GM18907 (cell line): ENCODE data around the gene KLHL29.

Experiments used
- ATAC-seq: cut with Tn5 transposase; IDR thresholded peaks from one replicate; pipeline ENCODE4 v1.9.1; 2021; ENCODE audit warnings: mild to moderate bottlenecking, moderate library complexity; ENCODE audit not compliant: unreplicated experiment

The KLHL29 gene

DNA sequence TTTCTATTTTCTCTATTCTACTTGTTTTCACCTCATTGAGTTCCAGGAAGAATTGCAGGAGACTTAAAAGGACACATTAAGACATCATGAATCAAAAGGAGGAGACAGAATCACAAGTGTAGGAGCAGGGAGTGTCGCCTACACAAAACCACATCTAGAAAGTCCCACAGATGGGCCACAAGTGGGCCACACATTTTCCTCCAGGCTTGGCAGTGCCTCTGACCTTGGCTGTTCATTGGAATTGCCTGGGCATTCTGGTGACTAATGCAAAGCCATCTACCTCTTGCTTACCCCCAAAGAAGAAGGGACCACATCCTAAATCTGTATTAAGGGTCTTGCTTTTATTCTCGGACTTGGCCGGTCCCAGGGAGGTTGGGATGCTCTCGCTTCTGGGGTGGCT lies 103.6 kb downstream of the KLHL29 start:
- ATAC-seq, result no peak

DNA sequence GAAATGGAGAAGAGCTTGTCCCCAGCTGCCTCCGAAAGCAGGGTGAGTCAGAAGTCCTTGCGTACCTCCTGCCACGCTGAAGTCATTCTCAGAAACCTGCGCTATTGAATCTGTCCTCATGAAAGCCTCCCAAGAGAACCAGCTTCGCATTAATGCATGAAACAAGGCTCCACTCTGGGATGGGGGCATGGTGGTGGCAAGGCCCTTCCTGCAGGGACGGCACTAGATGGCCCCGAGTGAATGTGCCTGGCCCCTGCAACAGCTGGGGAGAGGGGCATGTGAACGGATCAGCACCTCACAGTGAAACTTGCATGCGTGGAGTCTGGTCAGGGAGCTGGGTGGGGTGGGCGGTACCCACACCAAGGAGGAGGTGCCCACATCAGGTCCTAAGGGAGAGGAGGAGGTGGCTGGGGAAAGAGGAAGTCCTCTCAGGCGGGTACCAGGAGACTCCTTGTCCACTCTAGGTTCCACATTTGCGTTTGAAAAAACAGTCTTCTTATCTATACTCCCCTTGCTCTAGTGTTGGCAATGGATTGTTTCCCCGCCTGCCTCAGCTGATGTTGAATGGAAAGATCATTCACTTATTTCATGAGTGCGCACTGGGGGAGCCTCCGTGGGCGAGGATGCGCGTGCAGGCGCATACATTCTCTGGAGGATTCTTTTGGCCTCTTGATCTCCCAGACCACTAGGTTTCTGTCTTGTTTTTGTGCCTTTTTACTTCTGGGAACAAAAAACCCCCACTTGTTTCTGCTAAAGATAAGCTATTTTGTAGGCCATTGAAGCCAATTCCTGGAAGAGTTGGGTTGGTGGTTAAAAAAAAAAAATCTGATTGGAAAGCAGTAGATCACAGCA lies 104.7 kb downstream of the KLHL29 start:
- no peak for ATAC-seq

DNA sequence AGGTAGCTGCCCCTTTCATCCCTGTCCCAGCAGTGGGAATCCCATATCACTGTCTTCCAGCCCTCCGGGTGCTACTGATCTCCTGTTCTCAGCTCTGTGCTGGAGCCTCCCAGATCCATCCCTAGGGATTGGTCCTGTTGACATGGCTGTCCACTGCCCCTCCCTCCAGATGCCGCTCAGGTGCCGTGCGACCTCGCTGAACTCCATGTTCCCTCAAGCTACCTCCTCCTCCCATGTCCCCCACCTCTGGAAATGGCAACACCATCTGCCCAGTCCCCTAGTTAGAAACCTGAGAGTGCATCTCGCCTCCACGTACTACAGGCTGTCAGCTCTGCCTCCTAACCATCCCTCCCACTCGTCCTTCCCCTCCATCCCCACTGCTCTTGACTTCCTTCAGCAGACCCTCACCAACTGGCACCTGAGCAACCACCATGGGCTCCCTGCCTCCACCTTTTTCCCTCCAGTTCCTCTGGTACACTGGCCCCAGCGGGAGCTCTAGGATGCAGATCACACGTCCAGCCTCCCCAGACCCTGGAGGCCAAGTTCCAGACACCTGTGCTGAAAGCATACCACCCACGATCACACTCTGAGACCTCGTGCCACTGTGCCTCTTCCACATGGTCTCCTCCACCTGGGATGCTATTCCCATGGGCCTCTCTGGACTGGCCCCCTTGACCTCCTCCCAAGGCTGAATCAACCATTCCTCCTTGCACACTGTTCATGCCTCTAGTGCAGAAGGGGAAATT lies 106.8 kb downstream of the KLHL29 start:
- no peak for ATAC-seq

DNA sequence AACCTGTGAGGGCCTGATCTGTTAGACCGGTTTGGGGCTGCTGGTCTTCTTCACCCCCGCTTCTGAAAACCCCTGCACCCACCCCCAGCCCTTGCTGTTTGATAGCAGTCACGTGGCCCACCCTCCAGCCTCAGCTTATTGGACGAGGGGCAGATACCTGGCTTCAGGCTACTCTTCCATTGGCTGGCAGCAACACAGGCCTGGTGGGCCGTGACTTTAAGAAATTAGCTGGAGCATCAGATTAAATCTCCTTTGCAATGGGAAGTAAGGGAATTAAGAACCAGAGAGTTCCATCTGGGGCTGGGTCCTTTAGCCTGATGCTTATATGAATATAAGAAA lies 107.3 kb downstream of the KLHL29 start:
- ATAC-seq, result no peak

DNA sequence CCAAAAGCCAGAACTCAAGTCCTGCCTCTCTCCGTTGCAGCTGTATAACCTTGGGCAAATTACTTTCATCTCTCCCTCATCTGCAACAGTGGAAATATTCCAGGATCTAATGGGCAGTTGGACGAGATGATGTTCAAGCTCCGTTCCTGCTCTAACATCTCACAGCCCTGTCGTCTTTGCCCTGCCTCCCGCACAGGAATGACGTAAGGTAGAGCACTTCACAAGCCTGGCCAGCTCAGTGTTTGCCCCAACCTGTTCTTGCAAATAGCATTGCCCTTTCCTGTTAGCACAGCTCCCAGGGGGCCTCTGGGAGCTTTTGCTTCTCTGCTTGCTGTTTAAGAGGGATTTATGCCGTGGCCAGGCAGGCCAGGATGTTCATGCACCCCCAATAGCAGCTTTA lies 107.9 kb downstream of the KLHL29 start:
- ATAC-seq, result no peak

DNA sequence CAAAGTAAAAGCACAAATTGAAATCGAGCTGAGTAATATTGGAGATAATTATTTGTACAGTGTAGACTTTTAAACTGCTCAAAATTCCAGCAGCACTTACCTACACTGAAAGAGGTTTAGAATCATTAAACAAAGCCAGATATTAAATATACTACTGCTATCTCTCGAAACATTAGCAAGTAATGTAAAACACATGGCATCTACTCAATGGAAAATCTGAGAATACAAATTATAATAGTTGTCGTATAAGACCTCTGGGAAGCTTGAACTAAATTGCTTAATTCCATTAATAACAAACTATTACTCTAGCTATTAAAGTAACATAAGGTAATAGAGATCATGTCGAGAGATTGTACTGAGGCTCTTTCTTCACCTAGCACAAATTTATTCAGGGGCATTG lies 108.9 kb downstream of the KLHL29 start:
- ATAC-seq, result no peak

DNA sequence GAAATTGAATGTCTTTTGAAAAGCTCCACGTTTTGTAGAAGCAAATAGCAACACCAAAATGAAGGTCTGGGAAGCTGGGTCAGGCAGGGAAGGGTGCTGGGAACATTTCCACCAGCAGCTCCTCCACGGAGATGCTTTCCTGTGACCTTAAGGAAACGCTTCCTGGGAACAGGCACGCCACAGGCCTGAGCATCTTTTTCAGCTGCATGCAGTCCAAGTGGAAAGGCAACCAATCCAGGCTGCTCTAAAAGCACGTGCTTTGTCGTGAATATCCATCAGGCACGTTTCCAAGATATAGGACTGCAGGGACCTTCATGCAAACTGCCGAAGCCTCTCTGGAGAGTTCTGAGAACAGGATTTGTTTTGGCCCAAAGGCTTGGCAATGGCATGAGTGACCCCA lies 109.3 kb downstream of the KLHL29 start:
- ATAC-seq, result no peak

DNA sequence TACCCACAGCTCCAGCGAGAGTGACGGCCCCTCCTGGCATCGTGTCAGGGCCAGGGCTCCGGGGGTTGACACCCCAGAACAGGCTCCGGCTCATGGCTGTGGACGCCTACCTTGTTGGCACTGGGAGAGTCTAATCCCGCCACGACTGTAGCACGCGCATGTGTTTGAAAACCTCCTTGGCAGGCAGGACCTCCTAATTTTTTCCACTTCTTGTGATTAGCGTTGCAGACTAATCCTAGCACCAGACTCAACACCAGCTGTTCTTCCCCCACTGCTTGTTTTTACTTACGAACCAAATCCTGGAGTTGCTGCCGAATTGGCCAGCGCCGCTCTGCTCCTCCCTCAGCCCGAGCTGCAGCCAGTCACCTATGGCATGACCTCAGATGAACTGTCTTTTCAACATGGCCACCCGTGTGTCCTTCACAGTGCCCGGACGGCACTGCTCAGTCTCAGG lies 110.7 kb downstream of the KLHL29 start:
- ATAC-seq, result no peak

DNA sequence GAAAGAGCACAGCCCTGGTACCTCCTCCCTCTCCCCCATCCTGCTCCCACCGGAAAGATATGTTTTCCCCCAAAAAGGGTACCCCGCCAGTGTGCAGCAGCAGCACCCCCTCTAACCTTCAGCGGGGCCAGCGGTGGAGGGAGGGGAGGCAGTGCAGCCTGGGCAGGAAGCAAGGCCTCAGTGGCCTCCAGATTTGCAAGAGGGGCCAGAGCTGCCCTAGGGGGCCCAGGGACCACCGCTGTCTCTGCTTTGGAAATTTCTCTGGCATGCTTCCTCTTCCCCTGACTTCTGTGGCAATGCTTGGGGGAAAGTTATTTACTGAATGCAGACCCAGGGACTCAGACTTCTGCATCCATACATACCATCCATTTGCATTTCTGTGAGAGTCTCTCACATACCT lies 111.5 kb downstream of the KLHL29 start:
- ATAC-seq, result no peak

DNA sequence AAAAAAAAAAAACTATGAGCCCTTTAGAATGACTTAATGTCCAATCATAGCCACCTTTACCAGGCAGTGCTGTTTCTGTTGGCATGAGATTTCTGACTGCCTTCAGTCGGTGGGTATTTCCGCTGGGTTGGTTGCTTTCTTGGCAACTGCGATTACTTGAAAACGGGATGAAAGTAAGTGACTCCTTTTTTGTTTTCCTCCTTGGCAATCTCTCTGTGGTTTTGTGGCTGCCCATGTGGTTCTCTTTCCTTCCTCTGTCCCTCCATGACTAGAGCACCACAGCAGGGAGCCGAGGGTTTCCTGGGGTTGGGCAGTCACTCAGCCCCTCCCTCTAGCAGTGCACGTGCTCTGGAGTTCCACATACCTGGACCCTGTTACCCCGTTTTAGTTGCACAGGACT lies 112.1 kb downstream of the KLHL29 start:
- no peak for ATAC-seq

DNA sequence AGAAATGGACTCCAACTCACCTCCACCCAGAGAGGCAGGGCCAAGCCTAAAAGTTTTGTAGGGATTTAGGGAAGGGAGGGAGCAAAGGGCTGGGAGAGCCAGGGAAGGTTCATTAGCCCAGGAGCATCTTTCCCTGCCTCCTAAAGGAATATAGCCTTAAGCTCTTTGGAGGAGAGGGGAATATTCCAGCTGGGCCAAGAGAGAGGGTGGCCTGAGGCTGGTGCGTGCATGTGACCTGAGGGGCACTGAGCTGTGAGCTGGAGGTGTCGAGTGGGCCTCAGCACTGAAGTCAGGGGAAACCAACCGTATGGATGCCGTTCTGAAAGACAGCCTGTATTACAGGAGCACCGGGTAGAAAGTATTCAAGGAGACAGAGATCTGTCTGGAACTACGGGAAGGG lies 112.6 kb downstream of the KLHL29 start:
- no peak for ATAC-seq

DNA sequence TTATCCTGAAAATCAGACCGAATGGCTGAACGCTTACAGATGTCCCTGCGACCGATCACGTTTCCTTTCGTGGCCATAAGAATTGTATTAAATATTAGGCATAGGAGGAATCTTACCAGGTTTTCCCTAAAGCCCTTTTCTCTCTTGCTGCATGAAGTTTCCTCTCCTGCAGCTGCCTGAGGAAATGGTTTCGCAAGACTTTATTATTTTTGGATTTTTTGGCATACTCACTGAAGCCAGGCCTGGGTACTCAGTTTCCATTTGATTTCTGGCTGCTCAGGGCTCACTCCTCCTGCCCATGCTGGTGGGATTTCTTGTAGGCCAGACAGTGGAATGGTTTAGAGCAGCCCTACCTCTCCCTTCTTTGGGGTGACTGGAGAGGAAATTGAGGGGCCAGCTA lies 114.0 kb downstream of the KLHL29 start:
- ATAC-seq, result no peak

DNA sequence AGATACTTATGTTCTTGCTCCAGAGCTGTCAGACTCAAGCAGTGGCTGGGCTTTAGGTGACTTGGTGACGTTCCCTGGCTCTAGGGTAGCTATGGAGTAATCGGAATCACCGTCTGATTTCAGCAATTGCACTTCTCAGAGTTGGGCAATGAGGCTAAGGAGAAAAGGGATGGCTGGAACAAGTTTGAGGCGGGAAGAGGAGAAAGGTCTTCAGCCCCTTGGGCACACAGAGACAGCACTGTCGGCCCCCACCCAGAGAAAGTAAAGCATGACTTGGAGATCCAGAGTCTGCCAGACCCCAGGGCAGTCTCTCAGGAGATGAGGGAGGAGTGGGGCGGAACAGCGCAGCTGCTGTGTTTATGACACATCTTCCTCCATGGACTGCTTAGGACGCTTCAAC lies 114.5 kb downstream of the KLHL29 start:
- ATAC-seq, result no peak

DNA sequence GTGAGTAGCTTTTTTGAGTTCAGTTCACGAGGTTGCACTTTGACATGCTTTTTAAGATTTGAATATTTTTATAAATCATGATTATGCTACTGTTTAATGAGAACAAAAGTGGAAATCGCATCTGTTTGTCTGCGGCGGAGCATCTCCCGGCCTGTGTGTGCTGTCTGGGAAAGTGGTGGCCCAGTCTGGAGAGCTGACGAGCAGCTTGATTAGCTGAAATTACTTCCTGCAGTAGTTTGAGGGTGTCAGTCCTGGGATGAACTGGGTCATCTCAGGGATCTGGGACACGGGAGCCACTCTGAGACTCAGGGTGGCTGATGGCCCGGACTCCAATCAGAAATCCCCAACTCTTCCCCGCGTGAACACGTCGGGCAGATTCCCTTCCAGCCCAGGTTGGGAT lies 115.9 kb downstream of the KLHL29 start:
- ATAC-seq, result no peak

DNA sequence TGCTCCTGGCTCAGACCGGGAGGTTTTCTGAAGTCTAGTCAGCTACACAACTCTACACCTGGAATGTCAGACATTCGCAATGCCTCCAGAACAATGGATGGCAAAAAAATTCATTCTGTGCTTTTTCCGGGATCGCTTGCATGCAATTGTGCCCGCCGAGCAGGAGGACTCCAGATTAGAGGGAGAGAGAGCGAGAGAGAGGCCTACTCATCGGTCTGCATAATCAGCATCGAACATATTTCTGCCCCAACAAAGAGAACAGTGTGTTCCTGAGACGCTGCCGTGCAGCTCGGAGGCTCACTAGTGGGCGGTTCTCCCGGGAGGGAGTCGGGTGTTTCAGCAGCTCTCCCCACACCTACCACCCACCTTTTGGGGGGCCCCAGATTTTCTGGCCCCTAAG lies 117.1 kb downstream of the KLHL29 start:
- ATAC-seq, result no peak

DNA sequence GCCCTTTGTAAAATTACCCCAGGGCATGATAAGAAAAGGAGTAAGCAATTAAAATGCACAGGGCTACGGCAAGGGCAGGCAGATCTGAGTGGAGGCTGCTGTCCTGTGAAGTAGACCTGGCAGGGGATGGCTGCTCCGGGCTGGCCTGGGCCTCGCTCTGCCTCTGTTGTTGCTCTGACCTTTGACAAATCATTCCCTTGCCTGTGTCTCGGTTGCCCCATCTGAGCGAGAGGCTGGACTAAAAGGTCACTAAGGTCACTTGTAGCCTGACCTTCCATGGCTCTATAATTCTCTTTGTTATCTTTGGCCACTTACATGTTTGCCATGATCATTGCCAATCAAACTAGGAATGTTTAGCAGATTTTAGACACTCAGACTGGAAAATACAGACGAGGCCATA lies 118.1 kb downstream of the KLHL29 start:
- no peak for ATAC-seq

DNA sequence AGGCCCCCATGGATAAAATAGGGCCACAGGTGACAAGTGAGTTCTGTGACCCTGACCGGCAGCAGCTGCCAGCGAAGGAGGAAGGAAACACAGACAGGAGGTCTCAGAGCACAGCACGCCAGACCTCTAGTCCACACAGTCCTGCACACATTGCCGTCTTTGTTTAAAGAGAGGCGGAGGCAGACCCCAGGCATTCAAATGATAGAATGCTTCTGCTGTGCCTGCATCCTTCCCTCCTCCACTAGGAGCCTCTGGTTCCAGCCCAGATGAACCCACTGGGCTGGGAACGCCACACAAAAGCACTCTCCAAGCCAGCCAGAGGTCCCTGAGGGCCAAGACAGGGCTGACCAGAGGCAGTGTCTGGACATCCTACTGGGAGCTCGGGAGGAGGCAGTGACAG lies 118.7 kb downstream of the KLHL29 start:
- no peak for ATAC-seq

DNA sequence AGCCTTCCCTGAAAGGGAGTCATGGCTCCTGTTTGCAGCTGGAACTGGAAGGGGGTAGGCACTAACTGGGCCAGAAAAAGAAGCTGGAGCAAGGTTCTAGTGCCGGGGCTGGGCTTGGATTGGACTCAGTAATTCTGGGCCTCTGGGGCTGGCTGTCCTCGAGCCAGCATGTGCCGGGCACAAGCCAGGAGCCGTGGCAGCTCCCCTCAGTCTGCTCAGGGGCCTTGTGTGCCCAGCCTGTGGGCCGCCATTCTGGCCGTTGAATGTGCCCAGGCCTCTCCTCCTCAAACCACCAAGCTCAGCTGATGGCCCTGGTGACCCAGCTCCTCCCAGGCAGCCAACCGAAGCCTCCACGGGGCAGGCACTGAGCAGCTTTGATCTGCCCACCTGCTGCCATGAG lies 119.6 kb downstream of the KLHL29 start:
- no peak for ATAC-seq

DNA sequence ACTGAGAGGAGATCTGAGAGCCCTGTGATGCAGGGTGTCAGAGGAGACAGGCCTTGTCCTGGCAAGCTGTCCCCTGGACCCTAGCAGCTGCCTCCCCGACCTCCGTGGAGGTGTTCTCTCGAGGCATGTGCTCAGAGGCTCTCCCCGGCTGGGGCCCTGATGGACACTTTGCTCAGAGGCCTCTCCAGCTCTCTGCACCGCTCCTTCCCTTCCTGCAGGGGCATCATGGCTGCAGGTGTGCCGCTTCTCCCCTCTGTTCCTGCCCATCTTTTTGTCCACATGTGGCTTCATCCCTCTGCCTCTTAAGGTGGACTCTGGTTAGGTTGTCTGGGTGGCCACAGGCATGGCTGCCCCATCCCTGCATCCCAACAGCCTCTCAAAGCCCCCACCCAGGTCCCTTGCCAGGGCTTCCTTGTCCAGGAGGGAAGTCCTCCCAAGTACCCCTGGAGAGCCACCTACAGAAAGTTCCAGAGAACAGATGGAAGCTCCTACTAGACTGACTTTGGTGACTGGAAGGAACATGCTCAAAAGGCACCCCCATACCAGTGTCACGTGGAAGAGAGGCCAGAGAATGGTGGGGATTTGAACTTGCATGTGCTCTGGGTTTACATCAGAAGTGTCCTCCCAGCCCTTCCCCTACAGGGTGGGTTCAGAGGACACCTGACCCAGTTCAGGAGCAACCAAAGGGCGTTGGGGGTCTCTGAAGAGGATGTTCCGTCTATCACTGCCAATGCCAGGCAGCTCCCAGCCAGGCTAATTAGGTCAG lies 120.4 kb downstream of the KLHL29 start:
- no peak for ATAC-seq

DNA sequence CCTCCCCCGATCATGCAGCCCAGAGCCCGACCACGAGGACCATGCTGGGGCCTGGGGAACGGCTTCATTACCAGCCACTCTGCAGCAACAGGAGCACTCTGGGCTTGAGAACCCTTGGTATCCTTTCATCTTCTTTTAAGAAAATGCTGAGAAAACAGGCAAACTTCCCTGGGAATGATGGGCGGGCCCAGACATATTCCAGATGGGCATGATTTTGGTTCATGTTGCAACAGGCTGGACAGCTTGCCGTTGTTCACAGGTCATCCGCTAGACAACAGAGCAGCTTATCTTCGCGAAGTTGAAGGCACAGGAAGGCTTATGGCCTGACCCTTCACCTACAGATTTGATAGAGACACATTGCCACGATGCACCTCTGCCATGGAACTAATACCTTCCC lies 121.0 kb downstream of the KLHL29 start:
- ATAC-seq, result no peak

DNA sequence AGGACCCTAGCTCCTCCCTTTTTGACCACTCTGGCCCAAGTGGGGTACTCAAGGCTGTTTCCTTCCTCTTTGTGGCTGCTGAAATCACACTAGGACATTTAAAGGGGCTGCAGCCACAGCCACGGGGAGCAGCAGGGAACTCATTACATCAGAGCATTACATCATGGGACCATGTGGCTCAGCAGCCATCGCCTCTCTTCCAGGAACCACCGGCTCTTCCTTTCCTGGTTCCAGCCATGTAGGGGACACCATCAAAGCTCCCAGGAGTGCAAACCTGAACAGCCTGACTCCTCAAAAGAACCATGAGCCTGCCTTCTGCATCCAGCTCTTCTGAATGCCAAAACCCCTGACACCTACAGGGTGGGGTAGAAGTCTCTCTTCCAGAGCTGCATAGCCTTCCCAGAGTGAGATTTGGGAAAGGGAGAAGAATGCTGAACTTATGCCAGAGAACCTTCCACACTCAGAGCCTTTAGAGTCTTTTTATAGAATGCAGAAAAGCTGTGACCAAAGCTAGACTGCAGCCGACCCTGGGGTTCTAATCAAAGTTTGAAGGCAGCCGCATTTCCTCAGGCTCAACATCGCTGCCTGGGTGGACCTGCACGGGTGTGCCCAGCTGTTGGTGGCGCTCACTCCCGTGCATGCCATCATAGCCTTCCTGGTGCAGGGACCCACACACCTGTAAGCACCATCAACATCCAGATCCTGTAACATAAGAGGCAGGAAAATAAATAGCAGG lies 121.7 kb downstream of the KLHL29 start:
- ATAC-seq, result no peak
